Activated CD8-positive, alpha-beta T cell treated with anti-CD3 and anti-CD28 coated beads, Interleukin-2, amount 10 ng/mL, durations not matched to agents 7 days and 5 days (primary cell): Measurements from ENCODE around the gene FBXW8. TPM values are rescaled to one million over a fixed set of nuclear protein-coding genes. Genes with fewer than 3 reads are reported as not detected.

ENCODE experiments used
- ATAC-seq: fragments of 150-1000 bp; cut with Tn5 transposase; one replicate; pipeline ENCODE4 v1.10.0; 2021; ENCODE audit warnings: moderate library complexity
- CTCF ChIA-PET: fragments of 350-600 bp; sonication (Branson Sonifier 250); formaldehyde crosslinking; loops from one replicate; lab custom pipeline; 2021; ENCODE audit warnings: antibody characterized with exemption; lab: Charles Lee
- POLR2A ChIA-PET: fragments of 350-600 bp; sonication (Branson Sonifier 250); formaldehyde crosslinking; loops from one replicate; lab custom pipeline; 2021; ENCODE audit warnings: antibody characterized with exemption; lab: Charles Lee
- DNase-seq: peaks from one replicate; pipeline ENCODE4 v3.0.0-alpha.2; 2020
- H3K27ac Mint-ChIP-seq: one replicate; pipeline ENCODE4 v1.8.0; 2021; ENCODE audit warnings: mild to moderate bottlenecking, mixed read lengths
- H3K27me3 Mint-ChIP-seq: one replicate; pipeline ENCODE4 v1.8.0; 2021; ENCODE audit warnings: low read depth, mixed read lengths
- H3K36me3 Mint-ChIP-seq: one replicate; pipeline ENCODE4 v1.8.0; 2021; ENCODE audit warnings: low read depth, mixed read lengths
- H3K4me1 Mint-ChIP-seq: one replicate; pipeline ENCODE4 v1.8.0; 2021; ENCODE audit warnings: low read depth, mixed read lengths
- H3K4me3 Mint-ChIP-seq: one replicate; pipeline ENCODE4 v1.8.0; 2021; ENCODE audit warnings: mild to moderate bottlenecking, mixed read lengths
- H3K9me3 Mint-ChIP-seq: one replicate; pipeline ENCODE4 v1.8.0; 2022; ENCODE audit warnings: mixed read lengths; ENCODE audit not compliant: insufficient read depth
- total RNA-seq, 2 experiments: library from RNA; stranded (reverse); gene quantifications; one replicate each; pipeline ENCODE4 v1.2.3, GENCODE V29; 2021

The FBXW8 gene
- total RNA-seq, 2 experiments from 2014 or later: 12.4 to 12.9 TPM

DNA sequence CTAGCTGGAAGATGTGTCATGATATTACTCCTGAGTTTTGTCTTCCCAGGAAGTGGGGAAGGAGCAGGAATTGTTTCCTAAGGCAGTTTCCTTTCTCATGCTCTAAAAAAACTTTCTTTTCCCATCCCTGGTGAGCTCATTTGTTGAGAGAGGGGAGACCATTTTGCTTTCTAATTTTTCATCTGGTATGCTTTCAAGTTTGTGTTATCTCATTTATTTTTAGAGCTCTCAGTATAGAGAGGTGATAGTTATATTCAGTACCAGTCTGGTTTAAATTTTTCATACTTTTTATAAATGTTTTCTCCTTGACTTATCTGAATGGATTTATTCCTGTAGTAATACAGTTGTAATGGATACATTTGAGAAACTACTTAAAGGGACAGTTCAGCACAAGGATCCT, 79.6 kb downstream of the FBXW8 start:
- ChIA-PET POLR2A (no interaction called here), CTCF (interaction anchor here (0.9 to 1.8 kb wide), 4 partner anchors 35 to 281 kb away, joined by 3 to 5 read pairs (median 4); no protein-coding TSS in a partner anchor)
- no peak overlapping the region for H3K27ac Mint-ChIP-seq
- no peaks in the 10 kb centered on the region for H3K27me3 Mint-ChIP-seq
- H3K36me3 Mint-ChIP-seq: peaks cover 21% of the 10 kb centered on the region
- H3K9me3 Mint-ChIP-seq: no peaks in the 10 kb centered on the region
- no peaks in the 10 kb centered on the region for H3K4me1 Mint-ChIP-seq
- DNase-seq (no peak), ATAC-seq (no peak)
- no peak overlapping the region for H3K4me3 Mint-ChIP-seq

DNA sequence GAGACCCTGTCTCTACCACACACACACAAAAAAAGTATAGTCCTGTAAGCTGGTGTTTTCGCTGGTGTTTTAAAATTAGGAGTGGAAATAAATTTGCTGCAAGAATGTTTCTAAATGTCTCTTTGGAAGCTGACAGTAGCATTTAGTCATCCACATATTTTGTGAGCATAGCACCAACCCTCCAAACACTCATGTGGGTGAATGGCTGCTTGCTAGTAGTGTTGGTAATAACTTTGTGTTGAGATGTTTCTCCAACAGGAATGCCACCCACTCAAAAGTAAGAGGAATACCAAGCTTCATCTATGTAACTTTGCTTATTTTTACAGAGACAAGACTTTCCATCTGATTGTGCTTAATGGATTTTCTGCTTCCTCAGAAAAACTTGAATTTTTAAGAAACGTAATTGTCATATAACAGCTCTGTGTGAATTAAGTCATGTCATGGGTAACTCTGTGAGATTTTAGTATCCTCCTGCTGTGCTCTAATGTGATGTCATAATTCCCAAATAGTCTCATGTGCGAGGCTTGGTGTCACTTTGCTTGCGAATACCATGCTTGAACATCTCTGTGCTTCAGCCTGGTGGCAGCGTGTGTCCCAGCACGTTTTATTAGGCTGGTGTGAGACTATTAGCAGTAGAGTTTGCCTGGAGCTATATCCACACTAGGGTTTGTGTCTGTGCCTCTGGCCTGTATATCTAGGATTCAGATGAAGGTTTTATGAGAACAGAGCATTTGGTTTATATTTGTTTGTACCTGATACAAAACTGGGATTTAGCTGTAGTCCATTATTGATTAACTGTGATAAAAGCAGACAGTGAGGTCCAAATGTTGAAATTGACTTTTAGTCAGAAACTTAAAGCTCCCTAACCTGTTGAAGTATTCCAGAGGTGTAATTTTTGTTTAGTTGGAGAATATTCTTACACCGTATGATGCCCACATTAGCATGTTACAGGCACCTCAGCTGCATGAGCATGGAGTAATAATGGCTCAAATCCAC, 80.5 kb downstream of the FBXW8 start:
- no peak overlapping the region for H3K4me3 Mint-ChIP-seq
- POLR2A ChIA-PET: no interaction called here
- DNase-seq (no peak), ATAC-seq (no peak)
- CTCF ChIA-PET: interaction anchor here (0.9 to 1.8 kb wide), 3 partner anchors 35 to 282 kb away, joined by 3 to 4 read pairs (median 3); no protein-coding TSS in a partner anchor
- H3K36me3 Mint-ChIP-seq: peaks cover 17% of the 10 kb centered on the region
- no peak overlapping the region for H3K27ac Mint-ChIP-seq
- no peaks in the 10 kb centered on the region for H3K27me3 Mint-ChIP-seq
- H3K4me1 Mint-ChIP-seq: no peaks in the 10 kb centered on the region
- no peaks in the 10 kb centered on the region for H3K9me3 Mint-ChIP-seq

DNA sequence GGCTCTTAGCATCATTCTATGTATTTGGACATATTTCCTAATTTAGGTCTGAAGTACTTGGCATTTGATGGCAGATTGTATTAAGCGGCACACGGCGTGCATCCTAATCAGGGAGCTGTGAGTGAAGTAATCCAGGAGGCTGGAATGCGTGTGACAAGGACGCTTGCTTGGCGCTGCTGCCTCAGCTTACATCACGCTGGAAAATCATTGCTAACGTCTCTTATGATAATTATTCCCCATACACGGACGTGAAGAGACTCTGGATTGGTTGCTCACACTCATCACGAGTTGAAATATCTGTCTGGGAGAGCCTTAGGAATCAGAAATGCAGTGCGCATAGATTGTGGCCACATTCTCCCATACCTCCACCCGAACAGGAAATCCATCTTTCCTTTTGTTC, 85.3 kb downstream of the FBXW8 start:
- DNase-seq (no peak), ATAC-seq (no peak)

DNA sequence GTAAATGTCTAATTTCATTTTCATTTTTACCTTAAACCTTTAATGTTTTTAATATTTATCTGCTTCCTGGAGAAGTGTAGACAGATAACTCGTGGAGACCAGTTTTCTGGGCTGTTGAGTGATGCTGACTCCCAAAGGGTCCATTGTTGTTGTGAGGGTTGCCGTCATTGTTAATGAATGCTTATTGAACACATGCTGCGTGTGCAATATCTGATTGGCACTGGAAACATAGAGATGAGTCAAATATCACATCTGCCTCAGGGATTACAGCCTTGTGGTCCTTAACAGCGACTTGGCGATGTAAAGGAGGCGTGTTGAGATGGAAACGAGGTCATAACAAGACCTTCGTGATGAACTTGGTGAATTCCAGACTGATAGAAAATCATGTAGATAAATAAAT, 85.9 kb downstream of the FBXW8 start:
- ATAC-seq (no peak), DNase-seq (no peak)
- Mint-ChIP-seq H3K36me3 (peaks cover 3% of the 10 kb centered on the region), H3K4me1 (no peaks in the 10 kb centered on the region), H3K9me3 (no peaks in the 10 kb centered on the region), H3K27ac (no peak overlapping the region), H3K27me3 (no peaks in the 10 kb centered on the region), H3K4me3 (no peak overlapping the region)
- POLR2A ChIA-PET: no interaction called here
- CTCF ChIA-PET: no interaction called here

More for the DNA sequence above, 85.3 kb downstream of the FBXW8 start:
- ChIA-PET POLR2A (no interaction called here), CTCF (no interaction called here)
- H3K27me3 Mint-ChIP-seq: no peaks in the 10 kb centered on the region
- no peaks in the 10 kb centered on the region for H3K9me3 Mint-ChIP-seq
- H3K4me1 Mint-ChIP-seq: no peaks in the 10 kb centered on the region
- H3K4me3 Mint-ChIP-seq: no peak overlapping the region
- H3K27ac Mint-ChIP-seq: no peak overlapping the region
- H3K36me3 Mint-ChIP-seq: peaks cover 3% of the 10 kb centered on the region

DNA sequence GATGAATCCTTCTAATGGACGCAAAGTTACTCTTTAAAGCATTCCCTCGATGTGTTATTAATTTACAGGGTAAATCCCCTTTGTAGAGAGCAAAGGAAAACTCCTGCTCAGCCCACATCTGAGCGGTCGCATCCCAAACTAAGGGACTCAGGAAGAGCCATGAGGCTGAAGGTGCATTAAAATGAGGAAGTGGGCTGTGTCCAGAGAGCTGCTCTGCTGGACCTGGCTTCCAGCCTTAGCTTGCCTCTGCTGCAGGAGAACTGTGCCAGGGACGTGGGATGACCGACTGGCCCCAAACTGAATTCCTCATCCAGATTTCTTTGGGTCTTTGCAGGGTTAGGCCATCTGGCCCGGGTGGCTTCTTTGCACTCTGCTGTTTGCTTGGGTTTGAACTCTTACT, 88.3 kb downstream of the FBXW8 start:
- ChIA-PET CTCF (no interaction called here), POLR2A (no interaction called here)
- H3K27ac Mint-ChIP-seq: no peak overlapping the region
- no peaks in the 10 kb centered on the region for H3K36me3 Mint-ChIP-seq
- no peak overlapping the region for H3K4me3 Mint-ChIP-seq
- H3K4me1 Mint-ChIP-seq: no peaks in the 10 kb centered on the region
- ATAC-seq (no peak), DNase-seq (no peak)
- no peaks in the 10 kb centered on the region for H3K27me3 Mint-ChIP-seq
- H3K9me3 Mint-ChIP-seq: no peaks in the 10 kb centered on the region

DNA sequence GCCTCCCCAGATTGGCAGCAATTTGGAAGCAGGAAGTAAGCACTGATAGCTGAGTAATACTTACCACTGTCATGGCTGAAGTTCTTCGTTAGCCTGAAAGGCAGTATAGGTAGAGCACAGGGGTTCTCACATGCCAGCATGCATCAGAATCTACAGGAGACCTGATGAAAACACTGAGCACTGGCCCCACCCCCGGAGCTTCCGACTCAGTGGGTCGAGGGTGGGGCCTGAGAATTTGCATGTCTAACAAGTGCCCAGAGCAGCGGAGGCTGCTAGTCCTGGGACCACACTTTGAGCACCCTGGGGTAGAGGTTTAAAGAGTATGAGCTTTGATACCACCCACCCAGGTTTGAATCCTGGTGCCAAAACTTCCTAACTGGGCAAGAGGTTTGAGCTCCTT, 89.6 kb downstream of the FBXW8 start:
- H3K36me3 Mint-ChIP-seq: peaks cover 4% of the 10 kb centered on the region
- POLR2A ChIA-PET: no interaction called here
- H3K27ac Mint-ChIP-seq: no peak overlapping the region
- DNase-seq: no peak
- H3K4me3 Mint-ChIP-seq: no peak overlapping the region
- H3K27me3 Mint-ChIP-seq: no peaks in the 10 kb centered on the region
- H3K9me3 Mint-ChIP-seq: no peaks in the 10 kb centered on the region
- CTCF ChIA-PET: no interaction called here
- no peak for ATAC-seq
- H3K4me1 Mint-ChIP-seq: peaks cover under 1% of the 10 kb centered on the region

DNA sequence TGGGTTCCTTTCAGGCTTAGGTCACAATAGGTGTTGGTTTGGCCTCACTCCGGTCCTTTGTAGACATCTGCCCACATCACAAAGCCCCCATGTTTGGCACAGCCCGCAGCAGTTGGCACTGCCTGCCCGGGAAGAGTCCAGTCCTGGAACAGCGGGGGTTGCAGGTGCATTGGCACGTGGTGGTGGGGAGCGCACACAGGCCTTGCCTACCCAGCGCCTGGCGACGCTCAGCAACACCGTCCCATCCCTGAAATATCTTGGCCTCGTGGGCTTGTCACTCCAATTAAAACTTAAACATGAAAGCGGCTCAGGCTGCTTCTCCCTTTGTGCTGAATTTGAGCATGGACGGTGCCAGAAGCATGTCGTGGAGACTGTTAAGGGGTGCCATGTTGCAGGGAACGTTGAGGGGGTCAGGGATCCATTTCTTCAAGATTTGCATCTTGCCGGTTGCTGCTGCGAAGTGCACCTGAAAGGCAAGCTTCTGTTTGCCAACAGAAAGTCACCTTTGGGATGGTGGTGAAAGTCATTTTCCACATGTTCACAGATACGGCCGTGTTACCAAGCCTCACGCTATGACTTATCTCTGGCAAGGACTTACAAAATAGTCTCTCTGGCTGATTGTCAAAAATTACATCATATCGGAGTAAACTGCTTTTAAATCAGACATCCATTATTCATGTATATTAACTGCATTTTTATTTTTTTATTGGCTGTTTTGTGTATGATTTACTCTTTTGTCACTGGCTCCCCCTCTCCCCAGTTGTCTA, 91.5 kb downstream of the FBXW8 start:
- Mint-ChIP-seq H3K4me1 (peaks cover 5% of the 10 kb centered on the region), H3K9me3 (no peaks in the 10 kb centered on the region), H3K27me3 (no peaks in the 10 kb centered on the region), H3K36me3 (peaks cover 7% of the 10 kb centered on the region), H3K4me3 (no peak overlapping the region), H3K27ac (no peak overlapping the region)
- ChIA-PET POLR2A (no interaction called here), CTCF (no interaction called here)
- DNase-seq (no peak), ATAC-seq (no peak)

DNA sequence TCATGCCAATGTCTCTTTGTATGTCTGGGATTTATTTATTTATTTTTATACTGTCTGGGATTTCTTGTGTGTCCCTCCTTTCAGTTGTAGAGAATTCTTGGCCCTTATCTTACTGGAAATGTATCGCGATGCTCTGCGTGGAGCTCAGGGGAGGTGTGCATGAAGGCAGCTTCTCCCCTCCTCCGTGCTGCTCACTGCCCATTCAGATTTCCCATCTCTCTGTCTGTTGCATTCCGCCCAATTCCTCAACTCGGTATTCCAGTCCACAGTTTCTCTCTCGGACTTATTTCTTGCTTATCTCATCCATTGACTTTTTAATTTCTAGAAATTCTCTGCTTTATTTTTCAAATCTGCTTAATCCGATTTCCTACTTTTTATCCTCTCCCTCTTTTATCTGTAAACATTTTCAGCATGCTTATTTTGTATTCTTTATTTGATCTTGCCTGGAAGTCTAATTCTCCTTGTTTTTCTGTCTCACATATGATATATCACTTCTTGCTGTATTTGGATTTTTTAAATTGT, 93.2 kb downstream of the FBXW8 start:
- DNase-seq: no peak
- Mint-ChIP-seq H3K4me3 (no peak overlapping the region), H3K27me3 (no peaks in the 10 kb centered on the region), H3K27ac (no peak overlapping the region), H3K36me3 (peaks cover 10% of the 10 kb centered on the region), H3K4me1 (peaks cover 5% of the 10 kb centered on the region), H3K9me3 (no peaks in the 10 kb centered on the region)
- ChIA-PET CTCF (interaction anchor here (0.8 kb wide), 1 partner anchor 294 kb away, joined by 3 read pairs; no protein-coding TSS in a partner anchor), POLR2A (no interaction called here)
- no peak for ATAC-seq

DNA sequence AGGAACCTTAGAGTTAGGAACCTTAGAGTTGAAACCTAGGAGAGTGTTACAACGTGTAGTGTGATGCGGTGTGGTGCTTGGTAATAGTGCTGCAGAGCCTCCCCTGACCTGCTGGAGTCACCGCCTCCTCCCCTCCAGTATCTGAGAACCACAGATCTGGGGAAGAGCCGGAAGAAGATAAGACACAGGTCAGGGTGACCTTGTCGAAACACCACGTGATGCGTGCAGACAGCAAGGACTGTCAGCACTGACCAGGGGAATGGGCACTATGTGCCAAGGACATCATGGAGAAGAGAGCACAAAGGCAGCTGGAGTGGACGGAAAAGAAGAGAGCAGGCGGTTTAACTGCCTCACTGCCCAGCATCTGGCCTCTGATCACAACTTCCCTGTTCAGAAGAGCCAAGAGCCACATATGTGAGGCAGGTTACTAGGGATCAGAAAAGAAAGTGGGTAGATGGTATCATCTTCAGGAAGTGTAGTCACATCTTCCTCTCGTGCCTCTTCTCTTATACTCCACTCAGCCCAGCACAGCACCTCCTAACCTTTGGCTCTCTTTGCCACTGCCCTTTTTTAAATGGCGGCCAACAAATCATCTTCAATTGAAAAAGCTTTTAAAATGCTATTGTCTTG, 94.8 kb downstream of the FBXW8 start:
- no peak for ATAC-seq
- H3K4me3 Mint-ChIP-seq: no peak overlapping the region
- H3K4me1 Mint-ChIP-seq: peaks cover 5% of the 10 kb centered on the region
- H3K27ac Mint-ChIP-seq: no peak overlapping the region
- no peaks in the 10 kb centered on the region for H3K9me3 Mint-ChIP-seq
- peaks cover 14% of the 10 kb centered on the region for H3K36me3 Mint-ChIP-seq
- ChIA-PET CTCF (no interaction called here), POLR2A (no interaction called here)
- DNase-seq: no peak
- H3K27me3 Mint-ChIP-seq: no peaks in the 10 kb centered on the region

DNA sequence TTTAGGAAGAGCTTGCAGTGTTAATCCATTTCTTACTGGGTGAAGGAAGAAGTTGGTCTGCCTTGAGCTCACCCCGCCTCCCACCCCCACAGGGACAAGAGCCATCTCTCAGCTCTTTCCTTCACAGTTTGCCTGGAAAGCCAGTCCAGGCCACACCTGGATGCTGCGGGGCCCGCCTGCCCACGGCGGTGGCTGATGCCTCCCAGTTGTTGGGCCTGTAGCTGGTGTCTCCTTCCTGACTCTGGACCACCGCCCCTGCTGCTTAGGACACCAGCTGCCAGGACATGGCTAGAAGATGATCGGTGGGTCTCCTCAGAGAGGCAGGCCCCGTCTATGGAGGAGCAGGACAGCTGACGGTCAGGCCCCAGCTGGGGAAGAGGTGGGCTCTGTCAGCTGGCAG, 95.6 kb downstream of the FBXW8 start:
- DNase-seq (no peak), ATAC-seq (no peak)
- no peak overlapping the region for H3K4me3 Mint-ChIP-seq
- ChIA-PET CTCF (no interaction called here), POLR2A (no interaction called here)
- H3K27ac Mint-ChIP-seq: no peak overlapping the region
- H3K9me3 Mint-ChIP-seq: no peaks in the 10 kb centered on the region
- H3K27me3 Mint-ChIP-seq: no peaks in the 10 kb centered on the region
- peaks cover 14% of the 10 kb centered on the region for H3K36me3 Mint-ChIP-seq
- peaks cover 5% of the 10 kb centered on the region for H3K4me1 Mint-ChIP-seq

DNA sequence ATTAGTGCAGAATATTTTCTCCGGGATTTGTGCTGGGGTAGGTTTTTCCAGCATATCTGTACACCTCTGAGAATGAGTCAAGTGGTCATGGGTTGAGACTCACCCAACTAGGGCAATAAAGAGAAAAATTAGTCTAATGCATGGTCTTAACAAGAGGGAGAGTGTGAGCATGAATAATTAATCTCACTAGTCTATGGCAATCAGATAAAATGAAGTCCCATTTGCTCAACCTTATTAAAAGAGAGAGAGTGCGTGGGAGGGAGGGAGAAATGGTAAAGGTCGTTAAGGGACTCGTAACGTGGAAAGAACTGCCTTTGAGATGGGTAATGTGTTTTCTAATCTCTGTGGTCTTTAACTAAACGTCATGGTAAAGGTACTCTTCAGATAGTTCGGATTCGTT, 96.8 kb downstream of the FBXW8 start:
- Mint-ChIP-seq H3K36me3 (peaks cover 21% of the 10 kb centered on the region), H3K4me1 (peaks cover 5% of the 10 kb centered on the region), H3K27me3 (no peaks in the 10 kb centered on the region), H3K27ac (no peak overlapping the region), H3K4me3 (no peak overlapping the region), H3K9me3 (no peaks in the 10 kb centered on the region)
- no peak for DNase-seq
- ChIA-PET POLR2A (no interaction called here), CTCF (no interaction called here)
- no peak for ATAC-seq
